Peyer's patch (tissue), 4 donors: Measurements from ENCODE around the gene TENT5C.

Source experiments
- CTCF ChIP-seq, 6 experiments: fragments of 450-650 bp in 4 of 6; fragments of 200-600 bp in 2 of 6; sonication (generic) in 1 of 6; IDR thresholded peaks; one replicate each; pipeline ENCODE4 v1.5.1; 2017 to 2019; ENCODE audit warnings: antibody characterized with exemption in 6 of 6, mild to moderate bottlenecking in 3 of 6, moderate library complexity in 1 of 6
- POLR2A ChIP-seq, 2 donors: fragments of 450-650 bp; IDR thresholded peaks; one replicate each; pipeline ENCODE4 v1.5.1; 2017; ENCODE audit warnings: antibody characterized with exemption in 2 of 2, mild to moderate bottlenecking in 2 of 2, moderate library complexity in 2 of 2

- TF ChIP-seq CTCF (IDR thresholded peaks at IDR 0.05): peak in 1 of 6 experiments; percentile 0
- TF ChIP-seq POLR2A (IDR thresholded peaks at IDR 0.05): no peak
These were observed 2.3 kb downstream of the TENT5C start for GRCh38 chr1:117608115-117608615.
